Tibial nerve (tissue), 4 donors: ENCODE measurements around the gene NAB2.

ENCODE experiments used
- CTCF ChIP-seq, 5 experiments: fragments of 200-600 bp in 3 of 5; fragments of 450-650 bp in 2 of 5; sonication (generic) in 3 of 5; IDR thresholded peaks; one replicate each; pipeline ENCODE4 v1.5.1; 2016 to 2019; ENCODE audit warnings: antibody characterized with exemption in 5 of 5, mild to moderate bottlenecking in 3 of 5, moderate library complexity in 2 of 5
- EP300 ChIP-seq, 2 donors: sonication (generic); formaldehyde crosslinking; IDR thresholded peaks; one replicate each; pipeline ENCODE4 v1.6.1; 2017; ENCODE audit warnings: antibody characterized with exemption in 2 of 2, mild to moderate bottlenecking in 1 of 2
- POLR2A ChIP-seq, 2 donors: fragments of 450-650 bp; IDR thresholded peaks; one replicate each; pipeline ENCODE4 v1.6.1; 2017; ENCODE audit warnings: antibody characterized with exemption in 2 of 2, mild to moderate bottlenecking in 2 of 2, moderate library complexity in 2 of 2

GRCh38 chr12:57079821-57080220, 9.1 kb upstream of the NAB2 start:
- TF ChIP-seq CTCF (IDR thresholded peaks at IDR 0.05) (no peak), EP300 (IDR thresholded peaks at IDR 0.05) (no peak), POLR2A (IDR thresholded peaks at IDR 0.05) (no peak)
